Stimulated activated CD4-positive, alpha-beta T cell treated with anti-CD3 and anti-CD28 coated beads, TNF-alpha, amount 100 ng/mL, for 48 hours (primary cell): ENCODE data around the gene SLC6A6.
"Not testable (repeated sequence)": the region's sequence is repeated elsewhere in the genome, so short reads cannot be mapped to it uniquely, and the experiment has no call there.

ENCODE experiments used
- DNase-seq, 3 donors: peaks; one replicate each; pipeline ENCODE4 v3.0.0-alpha.2; 2020; ENCODE audit warnings: low read depth in 3 of 3

SLC6A6 gene

DNA sequence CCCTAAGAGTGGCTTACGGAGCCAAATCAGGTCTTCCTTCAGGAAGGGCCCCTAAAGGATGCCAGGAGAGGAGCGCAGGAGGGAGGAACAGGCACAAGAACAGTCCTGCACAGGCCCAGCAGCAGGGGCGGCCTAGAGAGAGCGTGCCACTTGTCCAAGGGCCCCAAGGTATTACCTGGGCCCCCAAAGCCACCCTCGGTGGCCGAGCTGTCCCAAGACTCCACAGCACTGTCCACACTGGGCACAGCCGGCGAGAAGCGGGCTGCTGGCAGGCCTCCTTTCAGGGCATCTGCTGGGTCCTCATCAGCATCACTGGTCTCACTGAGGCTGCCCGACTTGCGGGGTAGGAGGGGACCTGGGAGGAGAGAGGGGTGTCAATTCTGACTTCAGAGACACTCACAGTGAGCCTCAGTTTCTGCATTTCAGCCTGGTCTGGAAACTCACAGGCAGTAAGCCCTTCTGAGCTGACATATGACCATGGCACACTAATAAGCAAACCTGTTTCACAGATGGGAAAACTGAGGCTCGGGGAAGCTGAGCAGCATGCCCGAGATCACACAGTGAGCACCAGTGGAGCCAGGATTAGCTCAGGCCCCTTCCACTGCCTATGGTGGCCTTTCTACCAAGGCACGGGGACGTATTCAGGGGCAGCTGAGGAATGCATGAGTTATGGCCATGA lies 104.4 kb downstream of the SLC6A6 start:
- no peak for DNase-seq

DNA sequence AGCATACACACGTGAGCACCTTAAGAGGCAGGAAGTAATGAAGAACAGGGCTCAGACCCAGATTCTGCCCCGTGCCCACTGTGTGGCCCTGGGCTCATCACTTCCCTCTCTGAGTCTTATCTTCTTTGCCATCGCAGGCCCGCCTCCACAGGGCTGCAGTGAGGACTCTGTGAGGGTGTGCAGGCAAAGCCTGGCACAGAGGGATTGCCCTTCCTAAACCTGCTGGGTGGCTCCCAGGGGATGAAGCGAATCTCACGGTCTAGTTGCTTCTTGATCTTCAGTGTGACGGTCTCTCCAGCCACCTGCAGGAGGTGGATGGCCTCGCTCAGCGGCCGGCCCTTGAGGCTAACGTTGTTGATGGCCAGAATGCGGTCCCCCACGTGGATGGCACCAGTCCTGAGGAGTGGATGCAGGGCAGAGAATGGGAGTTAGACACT lies 104.9 kb downstream of the SLC6A6 start:
- DNase-seq = no peak

DNA sequence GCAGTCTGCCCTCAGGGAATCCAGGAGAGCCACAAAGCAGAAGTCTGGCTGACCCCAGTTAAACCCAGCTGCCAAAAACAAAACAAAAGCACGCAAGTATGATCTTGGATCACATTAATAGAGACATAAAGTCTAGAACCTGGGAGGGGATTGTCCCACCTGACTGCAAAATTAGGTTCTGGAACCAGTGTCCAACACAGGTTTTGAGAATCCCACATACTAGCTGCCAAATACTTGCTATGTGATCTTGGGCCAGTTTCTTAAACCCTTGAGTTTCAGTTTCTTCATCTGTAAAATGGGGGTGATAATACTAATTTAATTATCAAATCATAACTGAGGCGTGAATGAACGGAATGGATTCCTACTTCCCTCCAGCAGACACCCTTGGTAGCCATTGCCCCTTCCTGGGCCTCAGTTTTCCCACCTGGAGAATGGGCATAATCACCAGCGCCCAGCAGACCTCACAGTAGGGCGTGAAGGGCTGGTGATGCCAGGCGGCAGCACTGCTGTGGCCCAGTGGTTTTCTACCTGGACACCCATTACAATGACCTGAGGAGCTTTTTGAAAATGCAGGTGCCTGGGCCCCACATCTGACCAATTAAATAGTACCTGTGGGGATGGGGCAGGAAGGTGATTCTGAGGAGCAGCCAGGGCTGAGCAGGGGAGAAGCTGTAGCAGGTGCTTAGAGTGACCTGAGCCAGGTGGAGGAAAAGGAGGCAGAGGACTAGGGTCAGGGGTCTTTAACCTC lies 105.5 kb downstream of the SLC6A6 start:
- DNase-seq = no peak

DNA sequence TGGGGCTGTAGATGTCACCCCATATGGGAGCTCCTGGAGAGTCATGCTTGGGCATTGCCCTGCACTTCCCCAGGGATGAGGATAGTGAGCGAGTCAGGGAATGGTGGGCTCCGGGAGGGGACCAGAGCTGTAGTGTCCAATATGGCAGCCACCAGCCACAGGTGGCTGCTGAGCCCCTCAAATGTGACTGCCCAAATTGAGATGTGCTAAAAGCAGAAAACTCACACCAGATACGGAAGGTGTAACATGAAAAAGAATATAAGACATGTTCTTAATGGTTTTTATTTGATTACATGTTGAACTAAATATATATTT lies 106.1 kb downstream of the SLC6A6 start:
- no peak for DNase-seq

DNA sequence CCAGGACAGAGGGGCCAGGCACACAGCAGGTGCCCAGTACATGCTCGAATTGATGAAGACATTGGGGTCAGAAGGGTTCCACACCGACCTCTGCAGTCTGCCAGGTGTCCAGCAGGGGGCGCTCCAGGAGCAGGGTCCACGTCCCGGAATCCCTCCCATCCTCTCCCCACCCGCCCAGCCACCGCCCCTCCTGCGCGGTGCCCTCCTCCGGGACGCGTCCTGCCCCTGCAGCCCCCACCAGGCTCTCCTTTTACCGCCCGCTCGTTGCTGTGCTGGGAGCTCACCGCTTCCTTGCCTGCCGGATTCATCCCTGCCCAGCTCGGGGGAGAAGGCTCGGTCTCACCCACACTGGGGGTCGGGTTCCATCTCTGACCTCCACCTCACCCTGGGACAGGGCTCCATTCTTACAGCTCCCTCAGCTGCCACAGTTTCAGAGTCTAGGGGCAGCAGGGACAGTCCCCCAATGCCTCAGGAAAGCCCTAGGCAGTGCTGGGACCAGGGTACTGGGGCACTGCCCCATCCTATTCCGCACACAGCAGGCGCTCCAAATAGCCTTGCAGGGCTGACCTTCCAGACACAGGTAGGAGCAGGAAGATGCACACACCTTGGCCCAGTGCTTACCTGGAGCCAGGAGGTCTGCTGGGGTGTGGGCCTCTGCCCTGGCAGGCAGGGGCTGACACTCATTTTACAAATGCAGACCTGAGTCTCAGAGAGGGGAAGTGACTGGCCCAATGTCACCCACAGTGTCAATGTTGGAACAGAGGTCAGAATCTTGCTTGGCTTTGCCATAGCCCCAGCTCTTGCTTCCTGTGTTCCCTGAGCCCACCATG lies 106.8 kb downstream of the SLC6A6 start:
- peak; percentile 51 to 74 (median 71) for DNase-seq

DNA sequence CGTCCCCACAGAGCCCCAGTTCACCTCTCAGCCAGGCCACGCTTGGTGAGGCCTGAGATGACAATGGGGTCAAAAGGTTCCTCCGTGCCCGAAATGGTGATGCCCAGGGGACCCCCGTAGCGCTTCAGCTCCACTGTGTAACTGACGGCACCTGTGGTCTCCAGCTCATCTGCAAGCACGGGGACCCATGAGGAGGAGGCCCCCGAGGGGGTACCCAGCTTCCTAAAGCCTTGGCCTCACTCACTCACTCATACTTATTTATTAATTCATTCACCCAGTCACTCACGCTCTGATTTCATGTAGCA lies 107.3 kb downstream of the SLC6A6 start:
- DNase-seq = no peak

DNA sequence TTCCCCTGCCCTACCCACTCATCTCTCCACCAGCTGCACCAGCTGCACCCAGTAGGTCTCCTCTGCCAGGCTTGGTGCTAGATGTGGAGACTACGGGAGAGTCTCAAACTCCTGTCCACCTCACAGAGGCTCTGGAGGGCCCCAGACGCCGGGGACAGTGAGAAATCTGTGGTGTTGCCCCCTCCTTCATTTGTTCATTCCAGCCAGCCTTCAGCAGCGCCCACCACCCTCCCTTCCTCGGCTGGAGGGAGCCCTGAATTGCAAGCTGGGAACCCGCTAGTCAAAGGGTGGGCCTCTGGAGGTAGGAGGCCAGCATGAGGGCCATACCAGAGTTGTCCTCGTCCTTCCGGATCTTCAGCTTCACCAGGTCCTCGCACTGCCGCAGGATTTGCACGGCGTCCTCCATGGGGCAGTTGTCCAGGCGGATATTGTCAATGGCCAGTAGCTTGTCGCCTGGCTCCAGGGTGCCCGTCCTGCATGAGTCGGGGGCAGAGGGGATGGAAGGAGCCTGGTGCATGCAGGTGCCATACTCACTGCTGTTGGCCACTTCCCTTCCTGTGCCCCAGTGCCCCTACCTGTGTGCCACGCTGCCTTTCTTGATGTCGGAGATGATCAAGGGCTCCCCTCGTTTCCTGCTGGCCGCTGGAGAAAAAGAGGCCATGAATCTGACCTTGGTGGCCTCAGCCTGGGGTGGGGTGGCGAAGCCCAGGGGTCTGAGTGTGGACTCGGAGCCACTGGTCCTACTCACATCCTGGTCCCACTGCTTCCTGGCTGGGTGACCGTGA lies 108.6 kb downstream of the SLC6A6 start:
- no peak for DNase-seq

DNA sequence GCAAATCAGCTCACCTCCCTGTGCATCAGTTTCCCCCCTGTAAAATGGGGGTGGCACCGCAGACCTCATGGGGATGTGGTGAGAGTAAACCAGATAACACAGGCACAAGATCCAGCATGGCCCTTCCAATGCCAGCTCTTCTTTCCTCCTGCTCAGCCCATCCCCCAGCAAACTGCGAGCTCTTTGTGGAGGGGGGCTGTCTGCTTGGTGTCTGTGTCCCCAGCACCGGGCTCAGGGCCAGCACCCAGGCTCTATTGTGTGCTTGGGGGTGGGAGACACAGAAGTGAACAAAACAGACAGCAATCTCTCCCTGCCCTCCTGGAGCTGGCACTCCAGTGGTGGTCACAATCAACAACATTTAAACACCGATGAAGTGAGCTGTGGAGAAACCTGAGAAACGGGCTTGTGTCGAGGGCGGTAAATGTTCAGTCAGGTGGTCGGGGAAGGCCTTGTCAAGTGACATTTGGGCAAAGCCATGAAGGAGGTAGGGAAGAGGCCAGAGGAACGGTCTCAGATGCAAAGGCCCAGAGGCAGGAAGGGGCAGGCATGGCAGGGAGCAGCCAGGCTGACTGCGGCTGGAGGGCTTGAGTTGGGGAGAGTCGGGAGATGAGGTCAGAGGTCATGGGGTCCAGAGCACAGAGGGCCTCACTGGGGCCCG lies 109.3 kb downstream of the SLC6A6 start:
- DNase-seq = no peak

DNA sequence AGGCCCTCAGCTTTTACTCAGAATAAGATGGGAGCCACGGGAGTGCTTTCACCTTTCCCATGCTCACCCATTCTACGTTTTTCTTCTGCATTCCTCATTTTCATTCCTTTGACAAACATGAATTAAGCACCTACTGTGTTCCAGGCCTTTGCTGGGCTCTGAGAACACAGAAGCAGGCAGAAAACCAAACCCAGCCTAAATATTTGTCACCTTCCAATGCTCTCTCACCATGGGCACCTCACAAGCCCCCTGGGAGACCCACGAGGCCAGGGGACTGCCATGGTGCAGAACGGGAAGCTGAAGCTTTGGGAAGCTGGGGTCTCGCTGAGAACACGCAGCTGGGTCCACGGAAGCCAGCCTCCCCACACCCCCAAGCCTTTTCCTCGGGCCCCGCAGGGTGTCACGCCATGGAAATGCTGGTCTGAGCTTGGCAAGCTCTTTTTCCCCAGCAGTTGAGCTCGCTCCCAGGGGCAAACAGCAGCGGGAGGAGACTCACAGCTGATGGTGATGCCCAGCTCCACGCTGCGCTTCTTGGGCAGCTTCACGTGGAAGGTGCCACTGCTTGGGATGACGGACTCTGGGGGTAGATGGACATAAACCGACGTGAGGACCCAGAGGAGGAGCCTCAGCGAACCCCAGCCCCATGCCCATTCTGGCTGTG lies 110.0 kb downstream of the SLC6A6 start:
- DNase-seq = no peak

DNA sequence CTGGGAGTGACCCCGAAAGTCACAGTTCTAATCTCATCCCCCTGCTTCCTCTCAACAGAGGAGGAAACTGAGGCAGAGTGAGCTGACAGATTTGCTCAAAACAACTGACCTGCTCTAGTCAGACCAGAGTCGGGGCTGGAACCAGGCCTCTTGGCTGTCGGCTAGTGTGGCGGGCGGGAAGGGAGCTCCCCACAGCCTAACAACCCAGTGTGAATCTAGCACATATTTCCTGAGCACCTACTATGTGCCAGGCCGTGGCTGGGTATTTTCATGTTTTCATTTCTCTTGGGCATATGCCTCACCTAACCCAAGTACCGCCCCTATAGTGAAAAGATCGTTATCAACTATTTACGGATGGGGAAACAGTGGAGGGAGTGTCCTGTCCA lies 110.5 kb downstream of the SLC6A6 start:
- DNase-seq = no peak

DNA sequence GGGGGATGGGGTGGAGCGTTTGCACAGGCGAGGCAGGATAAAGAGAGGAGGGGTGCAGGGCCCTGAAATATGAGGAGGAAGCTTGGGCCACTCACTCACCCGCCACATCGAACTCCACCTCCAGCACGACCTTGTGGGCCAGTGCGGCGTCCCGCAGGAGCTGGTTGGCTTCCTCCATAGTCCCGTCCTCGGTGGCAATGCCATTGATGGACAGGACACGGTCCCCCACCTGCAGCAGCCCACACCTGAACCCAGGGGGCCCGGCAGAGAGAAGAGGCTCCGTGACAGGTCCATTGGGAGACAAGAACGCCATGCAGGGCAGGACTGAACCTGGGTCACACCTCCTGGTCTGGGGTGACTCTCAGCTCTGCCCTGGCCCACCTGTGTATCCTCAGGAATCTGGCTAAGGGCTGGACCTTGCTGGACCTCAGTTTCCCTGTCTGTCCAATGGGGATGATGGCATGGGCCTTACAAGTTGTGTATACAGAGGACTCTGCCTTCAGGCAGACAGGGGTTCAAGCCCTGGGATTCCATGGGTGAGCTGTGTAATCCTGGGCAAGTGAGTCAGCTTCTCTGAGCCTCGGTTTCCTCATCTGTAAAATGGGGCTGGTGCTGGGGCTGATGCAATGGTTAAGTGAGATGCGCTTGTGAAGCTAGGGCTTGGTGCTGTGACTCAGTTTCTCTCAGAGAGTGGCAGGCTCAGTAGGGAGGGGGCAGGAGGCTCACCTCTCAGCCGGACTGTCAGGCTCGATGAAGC lies 111.3 kb downstream of the SLC6A6 start:
- DNase-seq = no peak

DNA sequence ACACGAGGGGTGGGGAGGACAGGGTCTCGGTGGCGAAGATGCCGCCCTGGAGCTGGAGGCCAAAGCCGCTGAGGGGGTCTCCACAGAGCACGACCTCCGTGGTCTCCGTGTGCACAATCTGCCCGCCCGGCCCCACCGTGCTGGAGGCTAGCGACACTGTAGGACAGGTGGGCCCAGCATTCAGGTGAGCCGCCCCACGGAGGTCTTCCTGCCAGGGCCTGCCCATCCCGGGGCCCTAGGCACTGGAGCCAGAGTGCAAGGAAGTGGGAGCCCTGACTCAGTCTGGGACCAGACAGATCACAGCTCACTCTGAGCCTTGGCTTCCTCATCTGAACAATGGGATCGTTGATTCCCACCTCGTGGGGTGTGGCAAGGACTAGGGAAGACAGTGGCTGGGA lies 111.9 kb downstream of the SLC6A6 start:
- DNase-seq = no peak

DNA sequence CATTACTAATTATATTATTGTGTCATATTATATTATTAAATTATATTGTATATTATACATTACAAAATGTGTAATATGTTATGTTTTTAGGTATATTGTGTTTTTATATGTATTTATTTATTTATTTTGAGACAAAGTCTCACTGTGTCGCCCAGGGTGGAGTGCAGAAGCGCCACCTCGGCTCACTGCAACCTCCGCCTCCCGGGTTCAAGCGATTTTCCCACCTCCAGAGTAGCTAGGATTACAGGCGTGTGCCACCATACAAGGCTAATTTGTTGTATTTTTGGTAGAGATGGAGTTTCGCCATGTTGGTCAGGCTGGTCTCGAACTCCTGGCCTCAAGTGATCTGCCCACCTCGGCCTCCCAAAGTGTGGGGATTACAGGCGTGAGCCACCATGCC lies 113.1 kb downstream of the SLC6A6 start:
- not testable (repeated sequence) for DNase-seq

DNA sequence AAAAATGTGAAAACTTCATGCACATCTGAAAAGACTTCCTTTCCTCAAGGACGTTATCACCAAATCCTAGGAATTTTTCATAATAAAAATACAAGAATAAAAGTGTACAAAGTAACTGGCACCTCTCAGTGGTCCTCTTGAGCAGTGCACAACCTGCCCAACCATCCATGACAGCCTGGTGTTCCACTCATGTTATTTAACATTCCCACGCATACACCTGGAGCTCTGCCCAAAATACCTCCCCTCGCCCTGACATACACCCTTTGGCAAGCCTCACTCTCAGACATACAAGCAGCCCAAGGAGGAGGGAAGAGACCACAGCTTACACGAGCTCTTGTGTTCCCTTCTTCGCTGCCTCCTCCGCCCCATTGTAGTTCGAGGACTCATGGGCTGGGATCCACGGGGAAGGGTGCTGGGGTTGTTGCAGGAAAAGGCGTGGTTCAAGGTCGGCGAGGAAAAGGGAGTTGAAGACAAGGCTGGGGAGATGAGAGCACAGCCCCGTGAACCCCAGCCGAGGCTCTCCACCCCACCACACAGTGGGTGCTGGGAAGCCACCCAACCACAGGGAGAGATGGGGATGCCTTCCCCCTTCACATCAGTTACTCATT lies 114.4 kb downstream of the SLC6A6 start:
- no peak for DNase-seq

DNA sequence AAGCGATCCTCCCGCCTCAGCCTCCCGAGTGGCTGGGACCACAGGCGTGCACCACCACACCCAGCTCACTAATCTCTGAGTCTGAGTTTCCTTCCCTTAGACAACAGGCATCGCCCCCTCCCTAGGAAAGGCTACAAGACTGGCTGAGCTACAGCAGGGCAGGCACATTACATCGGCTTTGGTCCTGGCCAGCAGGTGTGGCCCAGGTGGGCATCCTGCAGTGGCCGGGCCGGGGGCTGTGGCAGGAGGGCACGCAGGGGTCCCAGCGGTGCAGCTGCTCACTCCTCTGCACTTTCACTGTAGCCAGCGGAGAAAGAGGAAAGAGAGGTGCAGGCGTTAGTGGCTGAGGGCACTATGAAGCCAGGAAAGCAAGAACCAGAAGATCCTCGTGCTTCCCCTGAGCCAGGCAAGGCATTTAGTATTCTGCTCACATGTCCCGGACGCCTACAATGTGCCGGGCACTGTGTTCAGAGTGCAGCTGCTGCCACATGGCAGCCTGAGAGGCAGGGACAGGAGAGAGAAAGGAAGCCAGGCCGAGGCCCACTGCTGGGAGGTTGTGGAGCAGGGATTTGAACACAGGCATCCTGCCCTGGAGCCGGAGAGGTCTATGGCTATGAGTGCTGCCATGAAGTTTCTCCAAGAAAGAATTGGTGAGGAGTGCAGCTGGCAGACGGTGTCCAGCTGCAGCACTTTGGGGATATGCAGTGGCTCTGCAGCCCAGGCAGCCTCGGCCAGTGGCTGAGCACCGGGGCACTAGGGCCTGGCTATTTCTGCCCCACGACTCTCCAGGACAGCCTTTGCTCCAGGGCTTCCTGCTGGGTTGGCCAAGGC lies 115.4 kb downstream of the SLC6A6 start:
- no peak for DNase-seq

DNA sequence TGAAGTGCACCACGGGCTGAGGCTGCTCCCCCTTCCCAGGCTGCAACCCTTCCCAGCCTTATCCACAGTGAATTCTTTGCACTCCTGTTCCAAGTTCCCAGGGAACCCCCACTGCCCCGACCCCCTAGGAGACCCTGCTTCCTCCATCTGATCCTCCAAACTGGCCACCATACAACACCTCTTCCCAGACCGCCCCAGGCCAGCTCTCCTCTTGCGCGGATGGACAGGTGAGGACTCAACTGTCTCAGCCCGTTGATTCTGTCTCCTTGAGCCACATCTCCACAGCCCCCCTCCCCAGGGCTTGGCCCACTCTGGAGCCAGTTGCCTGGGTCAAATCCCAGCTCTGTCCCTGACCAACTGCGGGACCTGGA lies 116.0 kb downstream of the SLC6A6 start:
- DNase-seq = no peak

DNA sequence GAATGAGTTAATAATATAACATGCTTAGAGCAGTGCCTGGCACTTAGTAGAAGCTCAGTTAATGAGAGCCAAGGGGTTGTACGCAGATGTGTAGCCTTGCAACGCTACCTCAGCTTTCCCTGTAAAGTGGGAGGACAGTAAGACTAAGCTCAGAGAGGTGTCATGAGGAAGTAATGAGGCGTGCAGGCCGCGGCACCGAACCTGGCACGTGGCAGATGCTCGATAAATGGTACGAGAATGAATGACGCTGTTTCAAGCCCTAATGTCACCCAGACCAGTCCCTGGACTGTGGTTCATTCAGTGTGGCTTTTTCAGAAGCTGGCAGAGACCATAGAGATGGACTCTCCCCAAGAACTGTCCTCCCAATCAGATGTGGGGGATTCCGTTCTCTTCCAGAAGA lies 116.5 kb downstream of the SLC6A6 start:
- DNase-seq = no peak

DNA sequence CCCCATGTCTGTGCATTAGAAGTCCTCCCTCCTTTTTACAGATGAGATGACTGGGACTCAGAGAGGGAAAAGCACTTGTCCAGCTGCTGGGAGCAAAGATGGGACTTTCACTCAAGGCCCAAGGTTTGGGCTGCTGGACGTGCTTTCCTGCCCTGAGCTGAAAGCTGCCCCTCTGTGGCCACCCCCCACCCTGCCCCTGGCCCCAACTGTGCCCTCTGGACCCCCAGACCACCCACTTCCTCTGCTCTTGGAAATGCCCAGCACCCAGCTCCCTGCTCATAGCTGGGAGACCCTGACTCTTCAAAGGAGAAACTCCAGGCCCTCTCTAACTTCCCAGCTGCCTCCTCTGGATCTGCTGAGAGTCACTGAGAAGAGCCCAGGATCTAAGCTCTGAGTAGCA lies 117.0 kb downstream of the SLC6A6 start:
- no peak for DNase-seq

DNA sequence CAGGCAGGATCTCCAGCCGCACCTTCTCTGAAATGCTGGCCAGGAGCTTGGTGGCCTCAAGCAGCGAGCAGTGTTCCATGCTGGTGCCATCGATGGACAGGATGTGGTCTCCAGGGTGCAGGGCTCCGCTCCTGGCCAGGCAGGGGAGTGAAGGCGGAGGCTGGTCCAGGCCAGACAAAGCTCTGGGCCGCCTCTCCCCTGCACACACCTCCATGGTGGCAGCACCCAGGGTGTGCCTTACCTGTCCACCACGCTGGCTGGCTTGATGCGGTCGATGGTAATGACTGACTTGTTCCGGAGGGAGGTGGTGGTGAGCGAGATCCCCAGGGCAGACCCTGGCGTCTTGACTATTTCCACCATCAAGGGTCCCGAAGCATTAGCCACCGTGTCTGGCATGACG lies 117.7 kb downstream of the SLC6A6 start:
- DNase-seq = no peak
